ENCODE measurements around the gene SUGP1.

GRCh38 chr19:19226663-19227062 is 93.6 kb downstream of the SUGP1 start:
- TF ChIP-seq ZNF883 (CRISPR knock-in tag; IDR thresholded peaks at IDR 0.05; ENCODE audit: not compliant biosample characterization) (no peak), SMARCC2 (IDR thresholded peaks at IDR 0.05) (no peak), FOSL2 (CRISPR knock-in tag; IDR thresholded peaks at IDR 0.05) (no peak), ZNF687 (CRISPR knock-in tag; IDR thresholded peaks at IDR 0.05) (no peak)
- TF ChIP-seq, protein P1, sequence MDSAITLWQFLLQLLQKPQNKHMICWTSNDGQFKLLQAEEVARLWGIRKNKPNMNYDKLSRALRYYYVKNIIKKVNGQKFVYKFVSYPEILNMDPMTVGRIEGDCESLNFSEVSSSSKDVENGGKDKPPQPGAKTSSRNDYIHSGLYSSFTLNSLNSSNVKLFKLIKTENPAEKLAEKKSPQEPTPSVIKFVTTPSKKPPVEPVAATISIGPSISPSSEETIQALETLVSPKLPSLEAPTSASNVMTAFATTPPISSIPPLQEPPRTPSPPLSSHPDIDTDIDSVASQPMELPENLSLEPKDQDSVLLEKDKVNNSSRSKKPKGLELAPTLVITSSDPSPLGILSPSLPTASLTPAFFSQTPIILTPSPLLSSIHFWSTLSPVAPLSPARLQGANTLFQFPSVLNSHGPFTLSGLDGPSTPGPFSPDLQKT (CRISPR knock-in tag; IDR thresholded peaks at IDR 0.05; ENCODE audit: borderline replicate concordance): no peak
